Measurements from ENCODE around the gene FRAT2. TPM values are rescaled to one million over a fixed set of nuclear protein-coding genes. Genes with fewer than 3 reads are reported as not detected.
A peak's percentile ranks its signal among the peaks of the same experiment; 100 is the strongest.

FRAT2 gene
- total and polyA plus RNA-seq, 2 of the 13 experiments (the other 11 are each of a cell fraction or from before 2014, with no cell fraction given), result 7.2 to 14.1 TPM

- 0 out of 2 replicates have a peak, but pooled peaks have one; percentile 36 for TF ChIP-seq ZNF619 (CRISPR knock-in tag; IDR thresholded peaks at IDR 0.05)
- TF ChIP-seq PRDM10 (CRISPR knock-in tag; IDR thresholded peaks at IDR 0.05; ENCODE audit: low read depth), result peak; percentile 99
- no peak for TF ChIP-seq ZNF7 (CRISPR knock-in tag; IDR thresholded peaks at IDR 0.05)
- TF ChIP-seq KDM4B (CRISPR knock-in tag; IDR thresholded peaks at IDR 0.05), result no peak
- TF ChIP-seq ZFYVE20 (CRISPR knock-in tag; IDR thresholded peaks at IDR 0.05; ENCODE audit: borderline replicate concordance, low read depth), result no peak
- TF ChIP-seq TCF7 (IDR thresholded peaks at IDR 0.05; ENCODE audit: low read depth), result no peak
- peak; percentile 68; the same call in 1 of the 2 replicates for TF ChIP-seq ZSCAN12 (CRISPR knock-in tag; IDR thresholded peaks at IDR 0.05)
- no peak for TF ChIP-seq HNF1B (CRISPR knock-in tag; IDR thresholded peaks at IDR 0.05)
- TF ChIP-seq HOMEZ (CRISPR knock-in tag; IDR thresholded peaks at IDR 0.05; ENCODE audit: low read depth), result no peak; the same call in 1 of the 2 replicates
- TF ChIP-seq CERS6 (CRISPR knock-in tag; IDR thresholded peaks at IDR 0.05), result no peak
- no peak for TF ChIP-seq AGO2 (optimal IDR thresholded peaks at IDR 0.05; ENCODE audit: low read depth, low read length)
- TF ChIP-seq HNF1A (IDR thresholded peaks at IDR 0.05; ENCODE audit: low read depth), result no peak
- peak; percentile 67; the same call in 1 of the 2 replicates for TF ChIP-seq HNF1A (CRISPR knock-in tag; IDR thresholded peaks at IDR 0.05; ENCODE audit: borderline replicate concordance)
- no peak for TF ChIP-seq PCBP2 (optimal IDR thresholded peaks at IDR 0.05; ENCODE audit: low read depth, low read length, poor library complexity, severe bottlenecking)
Observed at GRCh38 chr10:97334370-97335175, at the start of gene FRAT2 (continued).
